CD4-positive, alpha-beta memory T cell (primary cell): Measurements from ENCODE around the gene HOXD12. TPM values are rescaled to one million over a fixed set of nuclear protein-coding genes. Genes with fewer than 3 reads are reported as not detected.

Experiments used
- CTCF ChIA-PET: fragments of 350-600 bp; sonication (Branson Sonifier 250); formaldehyde crosslinking; loops from one replicate; lab custom pipeline; 2021; ENCODE audit warnings: inconsistent platforms; ENCODE audit not compliant: partially characterized antibody; lab: Charles Lee
- POLR2A ChIA-PET: fragments of 350-600 bp; sonication (Branson Sonifier 250); formaldehyde crosslinking; loops from one replicate; lab custom pipeline; 2021; ENCODE audit not compliant: partially characterized antibody; lab: Charles Lee
- DNase-seq, 5 donors: peaks; one replicate each; pipeline versions ENCODE4 v3.0.0 to v3.0.0-alpha.2; 2020 to 2022; ENCODE audit warnings: mixed read lengths in 1 of 5
- H3K27ac ChIP-seq: one replicate; pipeline ENCODE4 v1.7.0; 2013; ENCODE audit warnings: low read depth, low read length
- H3K27me3 ChIP-seq: 2 replicates; pipeline ENCODE4 v1.7.0; 2013; ENCODE audit warnings: mild to moderate bottlenecking, low read length, moderate library complexity; ENCODE audit not compliant: insufficient read depth
- H3K36me3 ChIP-seq: 2 replicates; pipeline ENCODE4 v1.7.0; 2013; ENCODE audit warnings: mild to moderate bottlenecking, low read length, moderate library complexity; ENCODE audit not compliant: insufficient read depth
- H3K4me1 ChIP-seq: 2 replicates; pipeline ENCODE4 v1.7.0; 2013; ENCODE audit warnings: mild to moderate bottlenecking, low read length, moderate library complexity; ENCODE audit not compliant: insufficient read depth
- H3K4me3 ChIP-seq, 2 donors: one replicate each; pipeline ENCODE4 v1.7.0; 2013; ENCODE audit warnings: low read length in 2 of 2, mild to moderate bottlenecking in 1 of 2
- H3K9me3 ChIP-seq, 2 donors: one replicate each; pipeline ENCODE4 v1.7.0; 2013; ENCODE audit warnings: low read length in 2 of 2, control low read depth in 1 of 2; ENCODE audit not compliant: control insufficient read depth in 1 of 2
- H3K27ac Mint-ChIP-seq, 7 donors: one replicate each; pipeline ENCODE4 v1.8.0; 2020 to 2021; ENCODE audit warnings: mixed read lengths in 7 of 7, mild to moderate bottlenecking in 6 of 7, inconsistent platforms in 3 of 7, moderate library complexity in 3 of 7
- H3K27me3 Mint-ChIP-seq, 2 donors: one replicate each; pipeline ENCODE4 v1.8.0; 2020 to 2021; ENCODE audit warnings: mixed read lengths in 2 of 2
- H3K36me3 Mint-ChIP-seq, 2 donors: one replicate each; pipeline ENCODE4 v1.8.0; 2020 to 2021; ENCODE audit warnings: mixed read lengths in 2 of 2, inconsistent platforms in 1 of 2, mild to moderate bottlenecking in 1 of 2
- H3K4me1 Mint-ChIP-seq, 4 donors: one replicate each; pipeline ENCODE4 v1.8.0; 2020 to 2021; ENCODE audit warnings: mixed read lengths in 4 of 4, mild to moderate bottlenecking in 1 of 4
- H3K4me3 Mint-ChIP-seq, 8 donors: one replicate each; pipeline ENCODE4 v1.8.0; 2020 to 2021; ENCODE audit warnings: mixed read lengths in 8 of 8, mild to moderate bottlenecking in 7 of 8, moderate library complexity in 6 of 8, inconsistent platforms in 3 of 8
- H3K9me3 Mint-ChIP-seq, 8 donors: one replicate each; pipeline ENCODE4 v1.8.0; 2020 to 2021; ENCODE audit warnings: mixed read lengths in 8 of 8, mild to moderate bottlenecking in 5 of 8, inconsistent platforms in 3 of 8, moderate library complexity in 1 of 8
- intact Hi-C: fragments of 100-400 bp; cut with micrococcal nuclease; formaldehyde crosslinking; loops from one replicate; pipeline ENCODE4 v1.15.1; 2023
- polyA plus RNA-seq, 2 donors: library from polyadenylated mRNA; unstranded; fragments of 300-500 nt; fragmentation: Illumina TruSeq; gene quantifications; one replicate each; pipeline ENCODE4 v1.2.3, GENCODE V29; 2021
- total RNA-seq, 2 experiments: library from RNA; stranded (reverse); gene quantifications; one replicate each; pipeline ENCODE4 v1.2.3, GENCODE V29; 2021

Gene HOXD12
- total and polyA plus RNA-seq, 4 experiments from 2014 or later: not detected

GRCh38 chr2:176081837-176082524 is 17.6 kb upstream of the HOXD12 start:
- H3K9me3 Mint-ChIP-seq: peaks cover 3 to 76% (median 58%) of the 10 kb centered on the region in 8 donors
- intact Hi-C loops: no loop called here
- peak overlapping the region in 5 of 7 donors; percentile 82 to 96 (median 90) for H3K27ac Mint-ChIP-seq
- peak overlapping the region in 5 of 8 donors; percentile 24 to 70 (median 57) for H3K4me3 Mint-ChIP-seq
- peak in 1 of 5 donors; percentile 38 for DNase-seq
- H3K27me3 ChIP-seq: peaks cover 87% of the 10 kb centered on the region
- H3K4me3 ChIP-seq: no peak overlapping the region
- no peaks in the 10 kb centered on the region for H3K36me3 ChIP-seq
- H3K36me3 Mint-ChIP-seq: peaks cover 0 to 17% of the 10 kb centered on the region in 2 donors
- H3K4me1 ChIP-seq: no peaks in the 10 kb centered on the region
- H3K27ac ChIP-seq: no peak overlapping the region
- H3K4me1 Mint-ChIP-seq: peaks cover 4 to 39% (median 11%) of the 10 kb centered on the region in 4 donors
- H3K27me3 Mint-ChIP-seq: peaks cover 57 to 64% of the 10 kb centered on the region in 2 donors
- CTCF ChIA-PET: interaction anchor here (0.7 to 1.2 kb wide), 2 partner anchors 12 to 45 kb away, joined by 3 read pairs; no protein-coding TSS in a partner anchor
- H3K9me3 ChIP-seq: no peaks in the 10 kb centered on the region
- POLR2A ChIA-PET: no interaction called here

- no peak overlapping the region for H3K27ac ChIP-seq
- Mint-ChIP-seq H3K9me3 (peaks cover 3 to 78% (median 60%) of the 10 kb centered on the region in 8 donors), H3K4me1 (peaks cover 4 to 40% (median 11%) of the 10 kb centered on the region in 4 donors), H3K4me3 (peak overlapping the region in 5 of 8 donors; percentile 17 to 57 (median 41)), H3K36me3 (peaks cover 0 to 17% of the 10 kb centered on the region in 2 donors), H3K27me3 (peaks cover 57 to 63% of the 10 kb centered on the region in 2 donors), H3K27ac (peak overlapping the region in 5 of 7 donors; percentile 13 to 96 (median 87))
- POLR2A ChIA-PET: no interaction called here
- CTCF ChIA-PET: interaction anchor here (0.7 to 1.2 kb wide), 2 partner anchors 11 to 44 kb away, joined by 3 read pairs; no protein-coding TSS in a partner anchor
- intact Hi-C loops: no loop called here
- no peak overlapping the region for H3K4me3 ChIP-seq
- H3K9me3 ChIP-seq: no peaks in the 10 kb centered on the region
- peak in 1 of 5 donors; percentile 27 for DNase-seq
- H3K27me3 ChIP-seq: peaks cover 86% of the 10 kb centered on the region
- no peaks in the 10 kb centered on the region for H3K36me3 ChIP-seq
- no peaks in the 10 kb centered on the region for H3K4me1 ChIP-seq
These were observed 17.1 kb upstream of the HOXD12 start for GRCh38 chr2:176082525-176082823.

DNA sequence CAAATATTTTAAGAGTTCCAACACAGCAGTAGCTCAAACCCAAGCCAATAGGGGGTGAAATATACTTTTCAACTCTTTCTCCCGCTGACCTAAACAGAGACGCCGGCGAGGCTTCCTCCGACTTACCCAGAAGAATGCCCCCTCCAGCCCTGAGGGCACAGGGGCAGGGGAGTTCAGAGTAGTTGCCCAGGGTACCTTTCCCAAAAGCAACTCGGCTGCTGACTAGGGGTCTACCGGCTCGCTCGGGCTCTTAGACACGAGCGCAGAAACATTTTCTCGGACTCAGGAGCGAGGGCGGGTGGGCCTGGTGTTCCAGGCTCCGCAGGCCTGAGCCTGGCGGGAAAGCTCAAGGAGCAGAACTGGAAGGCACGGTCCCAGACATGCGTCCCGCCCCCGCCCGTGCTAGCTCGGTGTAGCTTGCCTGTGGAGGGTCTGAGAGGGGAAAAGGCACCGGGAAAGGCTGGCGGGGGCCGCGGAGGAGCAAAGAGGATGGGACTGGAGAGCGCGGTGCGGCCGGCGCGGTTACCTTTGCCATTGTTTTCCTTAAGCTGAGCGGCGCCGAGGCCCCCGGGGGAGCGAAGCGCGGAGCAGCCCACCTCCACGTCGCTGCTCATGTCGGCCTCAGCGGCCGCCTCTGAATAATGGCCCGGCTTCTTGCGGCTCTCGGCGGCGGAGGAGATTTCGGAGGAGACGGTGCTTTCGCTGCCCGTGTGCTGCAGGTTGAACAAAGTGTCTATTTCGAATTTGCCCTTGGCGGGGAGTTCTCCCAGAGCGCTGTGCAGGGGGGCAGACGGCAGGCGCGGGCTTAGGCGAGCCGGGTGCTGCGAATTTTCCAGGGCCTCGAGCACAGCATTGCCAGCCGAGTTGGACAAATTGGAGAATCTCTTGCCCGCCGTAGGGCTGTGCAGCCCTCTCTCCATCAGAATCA is 16.5 kb upstream of the HOXD12 start:
- CTCF ChIA-PET: interaction anchor here (0.7 kb wide), 1 partner anchor 11 kb away, joined by 3 read pairs; no protein-coding TSS in a partner anchor

DNA sequence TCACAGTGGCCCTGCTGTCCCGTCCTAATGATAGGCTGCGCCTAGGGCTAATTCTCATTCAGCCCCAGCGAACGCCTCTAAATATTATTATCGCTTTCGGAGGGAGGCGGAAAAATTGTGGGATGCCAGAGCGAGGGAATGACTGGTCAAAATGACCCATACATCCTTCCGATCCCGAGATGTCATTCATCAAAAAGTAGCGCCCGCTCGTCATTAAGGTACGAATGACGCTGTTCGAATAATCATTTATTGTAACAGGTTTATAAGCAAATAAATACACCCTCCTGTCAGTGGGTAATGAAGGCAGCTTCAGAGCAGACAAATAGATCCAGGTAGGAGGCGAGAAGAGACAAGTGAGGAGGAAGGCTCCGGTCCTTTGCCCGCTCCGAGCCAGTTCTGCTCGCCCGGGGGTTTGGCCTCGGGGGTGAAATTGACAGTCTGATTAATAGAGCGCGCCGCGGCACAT is 15.8 kb upstream of the HOXD12 start, which contains the start of gene EVX2:
Gene EVX2 (minus strand): TSS at position 167 of the 466 bp plus-strand sequence. CDS start 186 bp downstream, outside the sequence.
- DNase-seq: peak in 1 of 5 donors; percentile 28
- H3K4me3 ChIP-seq: no peak within 1 kb of the TSS
- Mint-ChIP-seq H3K27me3 (peaks cover 58 to 66% of the 10 kb centered on the region in 2 donors), H3K9me3 (peaks cover 0 to 80% (median 53%) of the 10 kb centered on the region in 8 donors), H3K4me3 (peak within 1 kb of the TSS in 7 of 8 donors; percentile 36 to 78 (median 61)), H3K36me3 (peaks cover 0 to 13% of the 10 kb centered on the region in 2 donors), H3K27ac (peak within 1 kb of the TSS in 6 of 7 donors; percentile 53 to 96 (median 86)), H3K4me1 (peaks cover 4 to 44% (median 16%) of the 10 kb centered on the region in 4 donors)
- intact Hi-C loops: no loop called here
- H3K36me3 ChIP-seq: no peaks in the 10 kb centered on the region
- H3K27me3 ChIP-seq: peaks cover 91% of the 10 kb centered on the region
- ChIA-PET CTCF (no interaction called here), POLR2A (no interaction called here)
- H3K27ac ChIP-seq: no peak within 1 kb of the TSS
- H3K4me1 ChIP-seq: peaks cover 9% of the 10 kb centered on the region
- no peaks in the 10 kb centered on the region for H3K9me3 ChIP-seq

More for the DNA sequence above, 16.5 kb upstream of the HOXD12 start:
- Histone ChIP-seq H3K27ac (no peak overlapping the region), H3K4me3 (no peak overlapping the region), H3K36me3 (no peaks in the 10 kb centered on the region), H3K27me3 (peaks cover 91% of the 10 kb centered on the region), H3K9me3 (no peaks in the 10 kb centered on the region), H3K4me1 (peaks cover 4% of the 10 kb centered on the region)
- Mint-ChIP-seq H3K27ac (peak overlapping the region in 6 of 7 donors; percentile 13 to 96 (median 84)), H3K4me3 (peak overlapping the region in 7 of 8 donors; percentile 36 to 74 (median 57)), H3K4me1 (peaks cover 4 to 43% (median 13%) of the 10 kb centered on the region in 4 donors), H3K36me3 (peaks cover 0 to 17% of the 10 kb centered on the region in 2 donors), H3K9me3 (peaks cover 3 to 84% (median 59%) of the 10 kb centered on the region in 8 donors), H3K27me3 (peaks cover 60 to 68% of the 10 kb centered on the region in 2 donors)
- POLR2A ChIA-PET: no interaction called here
- intact Hi-C loops: no loop called here
- no peak for DNase-seq

DNA sequence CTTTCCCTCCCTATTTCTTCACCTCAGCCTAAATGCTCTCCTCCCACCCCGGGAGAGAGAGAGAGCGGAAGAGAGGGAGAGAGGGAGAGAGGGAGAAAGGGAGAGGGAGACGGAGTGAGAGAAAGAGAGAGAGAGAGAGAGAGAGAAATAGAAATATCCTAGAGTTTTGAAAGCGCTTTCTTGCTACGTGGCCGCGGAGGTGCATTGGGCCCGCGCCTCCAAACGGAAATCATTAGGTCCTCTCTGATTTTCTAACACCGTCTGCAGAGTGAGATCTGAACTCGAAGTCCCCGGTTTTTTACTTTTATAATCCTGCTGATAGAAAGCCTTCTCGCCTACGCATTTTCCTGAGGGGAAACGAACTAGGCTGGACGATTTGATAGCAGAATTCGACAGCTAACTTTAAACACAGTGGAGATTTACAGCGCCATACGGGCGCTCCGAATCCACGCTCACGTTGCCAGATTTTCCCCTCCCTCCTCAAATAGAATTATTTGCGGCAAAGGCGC is 14.9 kb upstream of the HOXD12 start:
- Histone ChIP-seq H3K9me3 (no peaks in the 10 kb centered on the region), H3K4me3 (no peak overlapping the region), H3K27me3 (peaks cover 91% of the 10 kb centered on the region), H3K27ac (no peak overlapping the region), H3K4me1 (peaks cover 9% of the 10 kb centered on the region), H3K36me3 (no peaks in the 10 kb centered on the region)
- DNase-seq: no peak
- intact Hi-C loops: no loop called here
- ChIA-PET POLR2A (interaction anchor here (1.1 kb wide), 1 partner anchor 12 kb away, joined by 3 read pairs; no protein-coding TSS in a partner anchor), CTCF (interaction anchor here (1.6 kb wide), 1 partner anchor 12 kb away, joined by 7 read pairs; no protein-coding TSS in a partner anchor)
- peaks cover 0 to 72% (median 51%) of the 10 kb centered on the region in 8 donors for H3K9me3 Mint-ChIP-seq
- peaks cover 1 to 42% (median 11%) of the 10 kb centered on the region in 4 donors for H3K4me1 Mint-ChIP-seq
- peaks cover 0 to 15% of the 10 kb centered on the region in 2 donors for H3K36me3 Mint-ChIP-seq
- H3K27me3 Mint-ChIP-seq: peaks cover 60 to 65% of the 10 kb centered on the region in 2 donors
- H3K4me3 Mint-ChIP-seq: peak overlapping the region in 6 of 8 donors; percentile 22 to 78 (median 45)
- peak overlapping the region in 6 of 7 donors; percentile 39 to 96 (median 68) for H3K27ac Mint-ChIP-seq

GRCh38 chr2:176085120-176085788 is 14.3 kb upstream of the HOXD12 start:
- H3K36me3 Mint-ChIP-seq: peaks cover 0 to 15% of the 10 kb centered on the region in 2 donors
- no peak overlapping the region for H3K27ac ChIP-seq
- H3K27me3 Mint-ChIP-seq: peaks cover 62 to 71% of the 10 kb centered on the region in 2 donors
- peak in 1 of 5 donors; percentile 28 for DNase-seq
- no peaks in the 10 kb centered on the region for H3K9me3 ChIP-seq
- H3K4me1 Mint-ChIP-seq: peaks cover 1 to 46% (median 11%) of the 10 kb centered on the region in 4 donors
- H3K4me1 ChIP-seq: peaks cover 9% of the 10 kb centered on the region
- H3K36me3 ChIP-seq: no peaks in the 10 kb centered on the region
- ChIA-PET POLR2A (interaction anchor here (1.1 to 1.2 kb wide), 2 partner anchors 11 to 25 kb away, joined by 3 read pairs; no protein-coding TSS in a partner anchor), CTCF (interaction anchor here (1.0 to 1.6 kb wide), 2 partner anchors 12 to 395 kb away, joined by 3 to 7 read pairs; no protein-coding TSS in a partner anchor)
- peak overlapping the region in 4 of 7 donors; percentile 18 to 91 (median 81) for H3K27ac Mint-ChIP-seq
- peak overlapping the region in 3 of 8 donors; percentile 5 to 50 (median 46) for H3K4me3 Mint-ChIP-seq
- no peak overlapping the region for H3K4me3 ChIP-seq
- peaks cover 94% of the 10 kb centered on the region for H3K27me3 ChIP-seq
- H3K9me3 Mint-ChIP-seq: peaks cover 0 to 73% (median 52%) of the 10 kb centered on the region in 8 donors
- intact Hi-C loops: no loop called here
